ENCODE data around the gene CAMTA1.

Gene CAMTA1

DNA sequence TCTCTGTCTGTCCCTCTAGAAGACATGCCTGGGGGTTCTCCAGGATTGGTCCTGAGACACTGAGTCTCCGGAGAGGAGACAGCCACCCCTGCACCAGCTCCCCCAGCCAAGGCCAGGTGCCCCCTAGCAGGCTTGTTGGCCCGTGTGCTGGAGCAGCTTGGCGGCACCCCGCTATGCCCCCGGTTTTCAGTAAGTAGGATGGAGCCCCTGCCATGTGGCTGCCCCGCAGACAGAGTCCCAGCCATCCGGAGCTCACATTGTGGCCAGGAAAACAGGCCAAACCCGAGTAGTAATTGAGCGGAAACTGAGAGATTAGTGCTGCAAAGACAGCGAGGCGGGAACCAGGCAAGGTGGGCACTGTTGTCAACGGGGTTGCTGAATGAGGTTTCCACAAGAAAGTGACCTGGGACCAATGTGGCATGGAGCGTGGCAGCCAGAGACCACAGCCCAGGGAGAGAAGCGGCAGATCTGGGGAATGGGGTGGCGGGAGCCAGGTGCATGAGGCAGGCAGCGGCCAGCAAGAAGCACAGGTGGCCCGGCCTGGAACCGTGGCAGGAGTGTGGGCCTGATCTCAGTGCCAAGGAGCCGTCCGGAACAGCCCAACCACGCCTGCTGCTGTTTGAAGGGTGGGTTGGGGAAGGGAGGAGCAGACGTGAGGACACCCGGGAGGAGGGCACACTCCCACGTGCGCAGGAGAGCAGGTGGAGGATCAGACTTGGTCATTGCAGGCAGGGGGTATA is 848.4 kb downstream of the CAMTA1 start:
- Histone ChIP-seq H3K27me3 (ENCODE audit: low read length) (no peaks in the 10 kb centered on the region), H2AFZ (ENCODE audit: low read depth, low read length, severe bottlenecking) (no peak overlapping the region), H3K36me3 (ENCODE audit: low read length) (no peaks in the 10 kb centered on the region), H3K4me3 (ENCODE audit: insufficient read depth, low read length, poor library complexity, severe bottlenecking) (no peak overlapping the region), H3K4me2 (ENCODE audit: low read depth, low read length, poor library complexity, severe bottlenecking) (no peak overlapping the region), H3K79me2 (ENCODE audit: insufficient read depth, low read length) (no peaks in the 10 kb centered on the region), H3K9me3 (ENCODE audit: insufficient read depth, low read length) (no peaks in the 10 kb centered on the region), H3F3A (ENCODE audit: insufficient read depth) (no peaks in the 10 kb centered on the region), H3K9ac (ENCODE audit: low read length) (no peak overlapping the region), H4K20me1 (ENCODE audit: low read depth, low read length) (no peaks in the 10 kb centered on the region), H3K9me2 (replicated peaks; ENCODE audit: insufficient read depth, low read length) (no peaks in the 10 kb centered on the region), H3K27ac (ENCODE audit: low read depth, low read length) (no peak overlapping the region)
- TF ChIP-seq, protein P1, sequence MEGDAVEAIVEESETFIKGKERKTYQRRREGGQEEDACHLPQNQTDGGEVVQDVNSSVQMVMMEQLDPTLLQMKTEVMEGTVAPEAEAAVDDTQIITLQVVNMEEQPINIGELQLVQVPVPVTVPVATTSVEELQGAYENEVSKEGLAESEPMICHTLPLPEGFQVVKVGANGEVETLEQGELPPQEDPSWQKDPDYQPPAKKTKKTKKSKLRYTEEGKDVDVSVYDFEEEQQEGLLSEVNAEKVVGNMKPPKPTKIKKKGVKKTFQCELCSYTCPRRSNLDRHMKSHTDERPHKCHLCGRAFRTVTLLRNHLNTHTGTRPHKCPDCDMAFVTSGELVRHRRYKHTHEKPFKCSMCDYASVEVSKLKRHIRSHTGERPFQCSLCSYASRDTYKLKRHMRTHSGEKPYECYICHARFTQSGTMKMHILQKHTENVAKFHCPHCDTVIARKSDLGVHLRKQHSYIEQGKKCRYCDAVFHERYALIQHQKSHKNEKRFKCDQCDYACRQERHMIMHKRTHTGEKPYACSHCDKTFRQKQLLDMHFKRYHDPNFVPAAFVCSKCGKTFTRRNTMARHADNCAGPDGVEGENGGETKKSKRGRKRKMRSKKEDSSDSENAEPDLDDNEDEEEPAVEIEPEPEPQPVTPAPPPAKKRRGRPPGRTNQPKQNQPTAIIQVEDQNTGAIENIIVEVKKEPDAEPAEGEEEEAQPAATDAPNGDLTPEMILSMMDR (IDR thresholded peaks at IDR 0.05; ENCODE audit: insufficient read depth, low read length, poor library complexity, severe bottlenecking) = no peak
- TF ChIP-seq EZH2phosphoT487 (conservative IDR thresholded peaks at IDR 0.05; ENCODE audit: low read length) = no peak

GRCh38 chr1:7634546-7635240 is 849.4 kb downstream of the CAMTA1 start:
- Histone ChIP-seq H3K27me3 (ENCODE audit: low read length) (no peaks in the 10 kb centered on the region), H2AFZ (ENCODE audit: low read depth, low read length, severe bottlenecking) (no peak overlapping the region), H4K20me1 (ENCODE audit: low read depth, low read length) (no peaks in the 10 kb centered on the region), H3F3A (ENCODE audit: insufficient read depth) (no peaks in the 10 kb centered on the region), H3K79me2 (ENCODE audit: insufficient read depth, low read length) (no peaks in the 10 kb centered on the region), H3K36me3 (ENCODE audit: low read length) (no peaks in the 10 kb centered on the region), H3K9ac (ENCODE audit: low read length) (no peak overlapping the region), H3K9me3 (ENCODE audit: insufficient read depth, low read length) (no peaks in the 10 kb centered on the region), H3K9me2 (replicated peaks; ENCODE audit: insufficient read depth, low read length) (no peaks in the 10 kb centered on the region), H3K4me2 (ENCODE audit: low read depth, low read length, poor library complexity, severe bottlenecking) (no peak overlapping the region), H3K4me3 (ENCODE audit: insufficient read depth, low read length, poor library complexity, severe bottlenecking) (no peak overlapping the region), H3K27ac (ENCODE audit: low read depth, low read length) (no peak overlapping the region)
- TF ChIP-seq, protein P1 (IDR thresholded peaks at IDR 0.05; ENCODE audit: insufficient read depth, low read length, poor library complexity, severe bottlenecking) = no peak
- TF ChIP-seq EZH2phosphoT487 (conservative IDR thresholded peaks at IDR 0.05; ENCODE audit: low read length) = no peak

GRCh38 chr1:7636795-7637526 is 851.7 kb downstream of the CAMTA1 start:
- Histone ChIP-seq H3K4me3 (ENCODE audit: insufficient read depth, low read length, poor library complexity, severe bottlenecking) (no peak overlapping the region), H3F3A (ENCODE audit: insufficient read depth) (no peaks in the 10 kb centered on the region), H3K27me3 (ENCODE audit: low read length) (no peaks in the 10 kb centered on the region), H3K9me2 (replicated peaks; ENCODE audit: insufficient read depth, low read length) (no peaks in the 10 kb centered on the region), H3K36me3 (ENCODE audit: low read length) (no peaks in the 10 kb centered on the region), H3K4me2 (ENCODE audit: low read depth, low read length, poor library complexity, severe bottlenecking) (no peak overlapping the region), H4K20me1 (ENCODE audit: low read depth, low read length) (no peaks in the 10 kb centered on the region), H3K9me3 (ENCODE audit: insufficient read depth, low read length) (no peaks in the 10 kb centered on the region), H3K9ac (ENCODE audit: low read length) (no peak overlapping the region), H2AFZ (ENCODE audit: low read depth, low read length, severe bottlenecking) (no peak overlapping the region), H3K79me2 (ENCODE audit: insufficient read depth, low read length) (no peaks in the 10 kb centered on the region), H3K27ac (ENCODE audit: low read depth, low read length) (no peak overlapping the region)
- TF ChIP-seq, protein P1 (IDR thresholded peaks at IDR 0.05; ENCODE audit: insufficient read depth, low read length, poor library complexity, severe bottlenecking) = no peak
- no peak for TF ChIP-seq EZH2phosphoT487 (conservative IDR thresholded peaks at IDR 0.05; ENCODE audit: low read length)

Data from SU-DHL-6 (cell line).